Naive thymus-derived CD4-positive, alpha-beta T cell (primary cell): ENCODE measurements around the gene GRK1. TPM values are rescaled to one million over a fixed set of nuclear protein-coding genes. Genes with fewer than 3 reads are reported as not detected.

Experiments
- polyA plus RNA-seq, 2 donors: library from polyadenylated mRNA; unstranded; fragments of 300-500 nt; fragmentation: Illumina TruSeq; gene quantifications; one replicate each; pipeline ENCODE4 v1.2.3, GENCODE V29; 2021
- total RNA-seq, 6 experiments: library from RNA in 5 of 6; stranded (reverse) in 5 of 6; gene quantifications; 1 replicate in 5 of 6; 2 replicates in 1 of 6; pipeline ENCODE4 v1.2.3 and lab custom pipeline; 2021 to 2026

GRK1 gene
- total and polyA plus RNA-seq, 7 experiments from 2014 or later: not detected

Other genes starting within 250 kb of the GRK1 start
- gene ADPRHL1, start 213.7 kb upstream of the GRK1 start, total RNA-seq: 1 to 10 TPM in 3 of 5 experiments, under 1 TPM in 2; 0.12 to 2.0 (median 1.5) TPM
- under 1 TPM in 1 of 2 donors, not detected in 1; 0.37 TPM for gene ADPRHL1, start 213.7 kb upstream of the GRK1 start, polyA plus RNA-seq
- gene DCUN1D2, start 176.5 kb upstream of the GRK1 start, total RNA-seq: 10 to 100 TPM; 21.4 to 31.9 (median 23.4) TPM
- 10 to 100 TPM in 1 of 2 donors, 1 to 10 TPM in 1; 6.8 to 12.5 TPM for gene DCUN1D2, start 176.5 kb upstream of the GRK1 start, polyA plus RNA-seq
- gene TFDP1, start 82.5 kb upstream of the GRK1 start, total RNA-seq: 100 to 1,000 TPM in 1 of 5 experiments, 10 to 100 TPM in 4; 21.4 to 127 (median 34.7) TPM
- gene TFDP1, start 82.5 kb upstream of the GRK1 start, polyA plus RNA-seq: 10 to 100 TPM; 50.9 to 78.0 TPM
- not detected for gene ATP4B, start 9.0 kb upstream of the GRK1 start, total RNA-seq
- gene ATP4B, start 9.0 kb upstream of the GRK1 start, polyA plus RNA-seq: not detected
- gene TMEM255B, start 92.0 kb downstream of the GRK1 start, total RNA-seq: 1 to 10 TPM in 4 of 5 experiments, under 1 TPM in 1; 0.62 to 3.3 (median 1.6) TPM
- gene TMEM255B, start 92.0 kb downstream of the GRK1 start, polyA plus RNA-seq: under 1 TPM in 1 of 2 donors, not detected in 1; 0.08 TPM
- 1 to 10 TPM; 2.4 to 5.5 (median 3.2) TPM for gene GAS6, start 196.9 kb downstream of the GRK1 start, total RNA-seq
- under 1 TPM in 1 of 2 donors, not detected in 1; 0.38 TPM for gene GAS6, start 196.9 kb downstream of the GRK1 start, polyA plus RNA-seq